T47D (cell line): Measurements from ENCODE around the gene FCHO2.
A peak's percentile ranks its signal among the peaks of the same experiment; 100 is the strongest.
"Not testable (repeated sequence)": the region's sequence is repeated elsewhere in the genome, so short reads cannot be mapped to it uniquely, and the experiment has no call there.

Experiments used
- DNase-seq, 2 experiments: peaks; one replicate each; pipeline versions ENCODE4 v3.0.0 to v3.0.0-alpha.2; 2011 to 2012; ENCODE audit warnings: low read depth in 1 of 2, low spot score in 1 of 2
- JUND ChIP-seq: IDR thresholded peaks from 2 replicates; pipeline ENCODE4 v1.6.1; 2012; ENCODE audit warnings: low read depth
- in situ Hi-C: cut with HindIII; loops from 2 replicates; pipeline ENCODE4 v1.10.0; 2016; ENCODE audit warnings: low sequenced_read_pairs, low pct_unique_long_range_greater_than_20kb

FCHO2 gene

GRCh38 chr5:72985719-72986118 lies 29.9 kb downstream of the FCHO2 start:
- in situ Hi-C loops: no loop called here
- no peak for TF ChIP-seq JUND
- no peak for DNase-seq

- in situ Hi-C loops: no loop called here
- TF ChIP-seq JUND: no peak
- DNase-seq: no peak
These were observed 32.9 kb downstream of the FCHO2 start for GRCh38 chr5:72988769-72989168.

DNA sequence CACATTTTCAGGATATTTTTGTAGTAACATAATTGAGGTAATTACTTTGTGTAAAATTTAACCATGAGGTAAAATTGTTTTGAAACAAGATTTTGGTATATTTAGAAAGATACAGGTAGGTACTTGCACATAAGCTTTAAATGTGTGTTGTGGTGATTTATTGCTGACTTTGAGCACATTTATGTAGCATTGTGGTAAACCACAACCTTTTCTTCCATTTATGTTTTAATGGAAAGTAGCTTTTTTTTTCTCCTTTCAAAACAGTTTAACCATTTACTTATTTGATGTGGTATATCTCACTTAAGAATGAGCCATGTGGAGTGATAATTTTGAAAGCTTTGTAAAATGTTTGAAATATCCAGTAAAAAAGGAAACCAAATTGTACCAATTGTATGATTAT lies 35.6 kb downstream of the FCHO2 start:
- TF ChIP-seq JUND: no peak
- no peak for DNase-seq
- in situ Hi-C loops: no loop called here

DNA sequence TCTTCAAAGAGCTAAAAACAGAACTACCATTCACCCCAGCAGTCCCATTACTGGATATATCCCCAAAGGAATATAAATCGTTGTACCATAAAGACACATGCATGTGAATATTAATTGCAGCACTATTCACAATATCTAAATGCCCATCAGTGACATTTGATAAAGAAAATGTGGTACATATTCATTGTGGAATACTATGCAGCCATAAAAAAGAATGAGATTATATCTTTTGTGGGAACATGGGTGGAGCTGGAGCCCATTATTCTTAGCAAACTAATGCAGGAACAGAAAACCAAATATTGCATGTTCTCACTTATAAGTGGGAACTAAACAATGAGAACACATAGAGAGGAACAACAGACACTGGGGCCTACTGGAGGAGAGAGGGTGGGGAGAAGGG lies 38.7 kb downstream of the FCHO2 start:
- TF ChIP-seq JUND: no peak
- in situ Hi-C loops: no loop called here
- no peak for DNase-seq

GRCh38 chr5:72996632-72997031 lies 40.8 kb downstream of the FCHO2 start:
- in situ Hi-C loops: no loop called here

DNA sequence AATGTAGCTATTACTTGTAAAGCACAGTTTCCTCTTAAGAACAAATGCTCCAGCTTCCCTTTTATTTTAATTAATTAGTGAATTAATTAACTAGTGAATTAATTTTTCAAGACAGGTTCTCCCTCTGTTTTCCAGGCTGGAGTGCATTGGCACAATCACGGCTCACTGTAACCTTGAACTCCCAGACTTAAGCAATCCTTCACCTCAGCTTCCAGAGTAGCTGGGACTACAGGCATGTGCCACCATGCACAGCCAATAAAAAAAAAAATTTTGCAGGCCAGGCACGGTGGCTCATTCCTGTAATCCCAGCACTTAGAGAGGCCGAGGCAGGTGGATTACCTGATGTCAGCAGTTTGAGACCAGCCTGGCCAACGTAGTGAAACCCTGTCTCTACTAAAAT lies 44.1 kb downstream of the FCHO2 start:
- no peak for DNase-seq
- in situ Hi-C loops: no loop called here
- TF ChIP-seq JUND: no peak

More at GRCh38 chr5:72996632-72997031, 40.8 kb downstream of the FCHO2 start:
- no peak for TF ChIP-seq JUND
- DNase-seq: no peak

DNA sequence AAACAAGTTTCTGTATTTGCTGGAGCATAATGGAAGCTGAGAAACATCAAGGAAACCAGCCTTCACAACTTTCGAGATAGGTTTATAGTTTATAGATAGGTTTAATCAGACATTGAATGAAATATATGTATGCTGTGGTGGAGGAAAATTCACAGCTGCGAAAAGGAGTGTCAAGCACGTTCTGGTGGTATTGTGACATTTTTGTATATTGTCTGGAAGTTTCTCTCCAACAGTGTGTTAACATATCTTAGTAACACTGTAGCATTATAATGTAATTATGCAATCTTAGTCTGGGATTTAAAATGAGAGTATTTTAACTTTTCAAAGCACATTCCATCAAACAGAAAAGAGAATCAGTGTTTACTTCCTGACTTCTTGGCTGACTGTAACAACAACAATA lies 50.0 kb downstream of the FCHO2 start:
- no peak for TF ChIP-seq JUND
- in situ Hi-C loops: no loop called here
- no peak for DNase-seq

DNA sequence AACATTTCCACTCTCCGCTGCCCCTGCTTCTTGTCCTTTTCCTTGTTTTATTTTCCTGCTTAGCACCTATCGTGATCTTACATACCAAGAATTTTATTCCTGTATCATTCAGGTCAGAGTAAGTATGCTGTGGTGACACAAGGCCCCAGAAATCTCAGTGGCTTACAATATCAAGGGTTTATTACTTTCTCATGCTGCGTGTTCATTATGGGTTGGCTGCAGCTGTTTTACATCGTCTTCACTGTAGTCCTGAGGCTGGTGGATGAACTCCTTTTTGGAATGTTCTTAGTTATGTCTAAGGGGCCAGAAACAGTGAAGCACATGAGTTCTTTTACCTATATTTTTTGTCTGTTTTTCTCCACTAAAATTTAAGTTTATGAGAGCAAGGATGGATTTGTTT lies 51.2 kb downstream of the FCHO2 start:
- no peak for TF ChIP-seq JUND
- in situ Hi-C loops: no loop called here
- no peak for DNase-seq

DNA sequence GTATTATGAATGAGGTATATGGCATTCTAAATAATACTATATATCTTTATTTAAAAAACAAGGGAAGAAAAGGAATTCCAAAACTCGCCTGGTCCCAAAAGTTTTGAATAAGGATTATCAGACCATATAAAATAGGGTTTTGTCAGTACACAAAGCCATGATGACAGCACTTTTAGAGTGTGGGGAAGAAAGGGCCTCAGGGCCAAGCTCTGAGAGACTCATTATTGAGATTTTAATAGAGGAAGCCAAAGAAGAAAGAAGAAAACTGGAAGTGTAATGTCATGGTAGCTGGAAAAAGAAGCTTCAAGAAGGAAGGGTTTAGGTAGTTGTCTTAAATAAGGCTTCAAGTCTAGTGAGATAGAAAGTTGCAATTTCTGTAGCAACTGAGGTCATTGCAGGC lies 53.0 kb downstream of the FCHO2 start:
- DNase-seq: no peak
- in situ Hi-C loops: no loop called here
- no peak for TF ChIP-seq JUND

DNA sequence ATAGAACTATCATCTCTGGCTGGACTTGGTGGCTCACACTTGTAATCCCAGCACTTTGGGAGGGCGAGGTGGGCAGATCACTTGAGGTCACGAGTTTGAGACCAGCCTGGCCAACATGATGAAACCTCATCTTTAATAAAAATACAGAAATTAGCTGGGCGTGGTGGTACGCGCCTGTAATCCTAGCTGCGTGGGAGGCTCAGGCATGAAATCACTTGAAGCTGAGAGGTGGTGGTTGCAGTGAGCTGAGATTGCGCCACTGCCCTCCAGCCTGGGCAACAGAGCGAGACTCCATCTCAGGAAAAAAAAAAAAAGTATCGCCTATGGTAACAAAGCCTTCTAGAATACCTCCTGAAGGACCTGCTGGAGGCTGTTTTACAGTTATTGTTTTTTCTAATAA lies 55.8 kb downstream of the FCHO2 start:
- in situ Hi-C loops, DNase-seq: not testable (repeated sequence)

- no peak for TF ChIP-seq JUND
- in situ Hi-C loops: no loop called here
- no peak for DNase-seq
These were observed 63.1 kb downstream of the FCHO2 start for GRCh38 chr5:73018892-73019291.

GRCh38 chr5:73019766-73020165 lies 63.9 kb downstream of the FCHO2 start:
- in situ Hi-C loops: no loop called here
- no peak for TF ChIP-seq JUND
- DNase-seq: no peak

GRCh38 chr5:73022471-73023169 lies 66.8 kb downstream of the FCHO2 start:
- TF ChIP-seq JUND: no peak
- peak in 1 of 2 experiments; percentile 20 for DNase-seq
- in situ Hi-C loops: no loop called here

DNA sequence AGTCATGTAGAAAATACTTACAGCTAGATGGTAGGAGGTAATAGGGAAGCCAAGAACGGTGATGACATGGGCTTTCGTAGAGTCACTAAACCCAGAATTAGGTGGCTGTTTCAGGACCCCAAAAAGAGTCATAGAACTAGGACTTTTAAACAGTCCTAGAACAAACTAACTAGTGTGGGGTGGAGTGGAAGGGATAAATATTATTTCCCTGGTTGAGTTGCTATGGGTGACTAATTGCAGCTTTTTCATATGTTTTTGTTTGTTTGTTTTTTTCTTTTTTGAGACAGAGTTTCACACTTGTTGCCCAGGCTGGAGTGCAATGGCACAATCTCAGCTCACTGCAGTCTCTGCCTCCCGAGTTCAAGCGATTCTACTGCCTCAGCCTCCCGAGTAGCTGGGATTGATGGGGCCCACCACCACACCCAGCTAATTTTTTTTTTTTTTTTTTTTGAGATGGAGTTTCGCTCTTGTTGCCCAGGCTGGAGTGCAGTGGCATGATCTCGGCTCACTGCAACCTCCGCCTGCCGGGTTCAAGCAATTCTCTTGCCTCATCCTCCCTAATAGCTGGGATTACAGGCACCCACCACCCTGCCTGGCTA lies 69.2 kb downstream of the FCHO2 start:
- DNase-seq, in situ Hi-C loops: not testable (repeated sequence)
